GM11168 (cell line): ENCODE measurements around the gene KRTAP21-2.
"Not testable (repeated sequence)": the region's sequence is repeated elsewhere in the genome, so short reads cannot be mapped to it uniquely, and the experiment has no call there.

Experiments used
- in situ Hi-C: fragments of 300-500 bp; cut with MboI; formaldehyde crosslinking; loops from one replicate; pipeline ENCODE4 v1.12.0; 2022; ENCODE audit warnings: low sequenced_read_pairs; ENCODE audit not compliant: unreplicated experiment

KRTAP21-2 gene

GRCh38 chr21:30747159-30747558, at the start of gene KRTAP21-2:
KRTAP21-2 (minus strand) TSS chr21:30747259; CDS start chr21:30747202, 57 bp downstream.
- in situ Hi-C loops: no loop called here

DNA sequence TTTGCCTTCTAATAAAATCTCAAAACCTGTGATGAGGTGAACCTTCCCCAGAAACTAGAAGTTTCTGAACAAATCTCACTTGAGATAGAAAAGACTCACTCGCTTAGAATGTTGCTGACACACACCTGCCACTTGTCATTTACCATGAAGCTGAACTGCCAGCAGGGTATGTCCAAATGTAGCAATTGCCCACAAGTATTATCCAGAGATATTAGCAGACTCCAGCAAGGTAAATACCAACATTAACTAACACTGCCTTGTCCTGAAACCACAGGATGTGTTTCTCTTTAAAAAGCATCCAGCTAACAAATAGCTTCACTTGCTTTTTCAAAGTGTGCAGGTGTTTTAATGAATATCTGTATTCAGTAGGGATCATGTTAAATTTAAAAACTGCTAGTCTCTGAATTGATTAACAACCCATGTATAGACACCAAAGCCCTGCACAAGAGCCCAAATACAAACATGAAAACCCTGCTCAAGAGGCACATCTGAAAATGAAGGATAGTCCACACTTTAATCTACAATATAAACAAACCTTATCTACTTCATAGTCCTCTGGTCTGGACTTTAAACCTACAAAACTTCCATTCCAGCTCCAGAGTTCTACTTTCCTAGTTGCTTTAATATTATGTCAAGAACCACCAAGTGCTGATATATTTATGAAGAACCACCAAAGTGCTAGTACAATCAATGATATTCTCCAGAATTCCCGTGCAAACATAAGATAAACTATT, 46.7 kb upstream of the KRTAP21-2 start:
- in situ Hi-C loops: no loop called here

- in situ Hi-C loops: no loop called here
Observed at GRCh38 chr21:30779249-30779648, 32.2 kb upstream of the KRTAP21-2 start.

- in situ Hi-C loops: no loop called here
Observed at GRCh38 chr21:30769724-30770431, 22.8 kb upstream of the KRTAP21-2 start.

GRCh38 chr21:30760776-30761175, 13.7 kb upstream of the KRTAP21-2 start:
- in situ Hi-C loops: no loop called here

DNA sequence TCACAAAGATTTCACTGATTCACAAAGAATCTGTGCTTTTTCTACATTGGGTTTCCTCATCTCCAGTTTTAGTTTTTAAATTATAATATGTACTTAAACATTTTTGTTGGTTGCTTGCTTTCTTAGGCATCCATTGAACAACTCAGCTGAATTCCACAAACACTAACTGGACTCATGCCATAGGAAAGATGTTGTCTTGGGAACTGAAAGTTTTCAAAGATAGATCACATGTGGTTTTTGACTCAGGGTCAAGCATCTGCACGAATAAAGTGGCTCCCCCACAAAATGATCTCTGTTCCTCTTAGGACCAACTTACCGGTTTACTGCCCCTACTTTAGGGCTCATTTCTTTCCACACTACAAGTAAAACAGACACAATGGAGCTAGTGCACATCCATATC, 11.2 kb upstream of the KRTAP21-2 start:
- in situ Hi-C loops: no loop called here

DNA sequence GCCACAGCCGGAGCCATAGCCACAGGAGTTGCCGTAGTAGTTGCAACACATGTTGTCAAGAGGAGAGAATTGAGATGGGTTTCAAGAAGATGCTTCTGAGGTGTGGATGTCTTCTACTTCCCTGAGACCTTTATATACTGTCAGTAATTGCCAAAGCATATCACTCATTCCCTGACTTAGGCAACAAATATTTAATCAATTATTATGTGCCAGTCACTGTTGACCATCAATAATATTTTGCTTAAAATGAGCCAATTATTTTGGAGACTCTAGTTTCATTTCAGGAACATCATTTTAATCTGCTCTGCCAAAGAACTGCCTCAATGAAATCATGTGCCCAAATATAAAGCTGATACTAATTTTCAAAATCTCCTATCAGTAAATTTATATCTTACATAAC, 8.3 kb upstream of the KRTAP21-2 start, which contains the start of gene KRTAP21-1:
Gene KRTAP21-1, minus strand, starts transcription at position 101 of the 400 bp plus-strand sequence. Its CDS starts 50 bp downstream, at position 51.
- in situ Hi-C loops: not testable (repeated sequence)

GRCh38 chr21:30740462-30740861, 6.6 kb downstream of the KRTAP21-2 start:
- in situ Hi-C loops: no loop called here

DNA sequence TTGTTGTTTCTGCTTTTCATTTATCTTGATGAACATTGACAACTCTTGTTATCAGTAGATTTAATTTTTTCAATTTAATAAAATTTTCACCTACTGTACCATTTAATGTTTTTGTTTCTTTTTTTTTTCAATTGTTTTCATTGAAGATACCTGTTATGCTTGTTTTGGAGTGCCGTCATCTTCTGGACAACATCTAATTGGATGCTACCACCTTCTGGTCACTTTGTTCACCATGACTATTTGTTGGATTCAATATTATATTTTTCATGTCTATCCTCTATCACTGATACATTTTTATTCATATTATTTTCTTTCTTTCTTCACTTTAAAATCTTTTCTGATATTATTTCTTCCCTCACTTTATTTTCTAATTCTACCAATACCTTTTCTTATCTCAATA, 14.0 kb downstream of the KRTAP21-2 start:
- in situ Hi-C loops: no loop called here

DNA sequence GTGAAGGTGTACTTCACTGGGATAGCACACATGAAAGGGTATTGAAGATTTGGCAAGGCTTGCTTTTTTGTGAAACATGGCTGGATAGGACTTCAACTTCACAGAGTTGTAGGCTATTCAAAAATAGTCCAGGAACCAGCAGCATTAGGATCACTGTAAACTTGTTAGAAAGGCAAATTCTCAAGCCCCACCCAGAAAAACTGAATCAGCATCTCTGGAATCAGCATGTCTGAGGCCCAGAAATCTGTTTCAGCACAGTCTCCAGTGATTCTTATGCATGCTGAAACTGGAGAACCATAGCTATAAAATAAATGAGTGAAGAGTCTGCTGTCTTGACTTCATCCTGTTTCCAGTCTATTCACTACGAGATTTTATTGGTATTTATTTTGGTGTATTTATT, 20.3 kb downstream of the KRTAP21-2 start:
- in situ Hi-C loops: no loop called here

- in situ Hi-C loops: loop anchor here (10.0 kb wide), 1 partner anchor 445 kb away; no protein-coding TSS in a partner anchor
Observed at GRCh38 chr21:30719401-30719800, 27.7 kb downstream of the KRTAP21-2 start.

GRCh38 chr21:30718239-30718909, 28.7 kb downstream of the KRTAP21-2 start, which contains the start of gene KRTAP21-3:
KRTAP21-3 (minus strand) TSS chr21:30718777; CDS start chr21:30718759, 18 bp downstream.
- in situ Hi-C loops: loop anchor here (10.0 kb wide), 1 partner anchor 446 kb away; no protein-coding TSS in a partner anchor

DNA sequence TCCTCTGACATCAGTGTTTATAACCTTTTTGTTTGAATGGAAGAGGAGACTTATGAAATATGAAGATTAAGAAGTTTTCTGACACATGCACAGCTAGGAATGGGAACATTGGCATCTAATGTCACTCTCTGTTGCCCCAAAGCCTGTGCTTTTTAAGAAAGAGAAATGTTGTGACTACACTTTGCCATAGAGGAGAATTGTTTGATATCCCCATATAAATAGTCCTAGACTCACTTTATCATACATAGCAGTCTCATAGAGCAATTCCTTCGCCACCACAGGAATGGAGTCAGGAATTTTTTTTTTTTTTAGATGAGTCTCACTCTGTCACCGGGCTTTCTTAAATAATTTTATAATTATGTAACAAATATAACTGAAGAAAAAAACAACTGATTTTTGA, 30.0 kb downstream of the KRTAP21-2 start:
- in situ Hi-C loops: loop anchor here (10.0 kb wide), 1 partner anchor 448 kb away; no protein-coding TSS in a partner anchor

GRCh38 chr21:30714946-30715345, 32.1 kb downstream of the KRTAP21-2 start:
- in situ Hi-C loops: loop anchor here (10.0 kb wide), 1 partner anchor 450 kb away; no protein-coding TSS in a partner anchor

DNA sequence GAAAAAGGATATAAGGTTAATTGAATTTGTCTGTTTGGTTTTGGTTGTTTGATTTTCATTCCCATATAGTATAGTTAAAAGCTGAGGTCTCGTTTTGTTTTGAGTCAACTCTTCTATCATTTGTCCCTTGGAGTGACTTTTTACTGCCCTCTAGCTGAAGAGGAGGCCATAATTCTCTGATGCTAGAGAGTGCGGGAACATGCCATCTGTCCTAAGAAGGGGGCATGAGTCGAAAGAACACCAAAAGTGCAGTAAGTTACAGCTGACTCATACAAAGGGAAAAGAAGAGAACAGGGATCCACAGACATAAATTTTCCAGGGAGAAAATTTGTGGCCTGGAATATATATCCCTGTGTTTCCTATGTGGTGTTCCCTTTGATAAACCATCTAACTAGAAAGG, 32.6 kb downstream of the KRTAP21-2 start:
- in situ Hi-C loops: loop anchor here (10.0 kb wide), 1 partner anchor 450 kb away; no protein-coding TSS in a partner anchor

DNA sequence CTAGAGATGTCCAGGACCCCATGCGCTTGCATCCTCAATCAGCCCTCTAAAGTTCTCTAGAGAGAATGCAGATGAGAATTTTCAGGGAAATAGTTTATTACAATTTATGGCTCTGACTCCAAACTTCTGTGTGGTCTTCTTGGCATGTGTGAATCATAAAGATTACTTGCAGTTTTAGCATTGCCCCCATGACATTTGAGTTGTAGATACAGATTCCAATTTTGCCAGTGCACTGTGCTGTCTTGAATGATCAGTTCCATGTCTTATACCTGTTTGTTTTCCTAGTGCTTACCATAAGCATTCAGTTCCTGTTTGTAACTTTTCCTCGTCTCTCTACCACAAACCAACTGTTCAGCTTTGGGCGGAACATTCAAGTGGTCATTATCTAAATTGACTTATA, 33.3 kb downstream of the KRTAP21-2 start:
- in situ Hi-C loops: loop anchor here (10.0 kb wide), 1 partner anchor 451 kb away; no protein-coding TSS in a partner anchor

DNA sequence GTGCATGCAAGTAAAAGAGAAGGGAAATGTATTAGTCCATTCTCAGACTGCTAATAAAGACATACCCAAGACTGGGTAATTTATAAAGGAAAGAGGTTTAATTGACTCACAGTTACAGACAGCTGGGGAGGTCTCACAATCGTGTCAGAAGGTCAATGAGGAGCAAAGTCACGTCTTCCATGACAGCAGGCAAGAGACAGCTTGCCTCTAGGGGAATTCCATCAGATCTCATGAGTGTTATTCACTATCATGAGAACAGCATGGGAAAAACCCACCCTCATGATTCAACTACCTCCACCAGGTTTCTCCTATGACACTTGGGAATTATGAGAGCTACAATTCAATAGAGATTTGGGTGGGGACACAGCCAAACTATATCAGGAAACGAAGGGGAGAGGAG, 36.6 kb downstream of the KRTAP21-2 start:
- in situ Hi-C loops: loop anchor here (10.0 kb wide), 1 partner anchor 454 kb away; no protein-coding TSS in a partner anchor

DNA sequence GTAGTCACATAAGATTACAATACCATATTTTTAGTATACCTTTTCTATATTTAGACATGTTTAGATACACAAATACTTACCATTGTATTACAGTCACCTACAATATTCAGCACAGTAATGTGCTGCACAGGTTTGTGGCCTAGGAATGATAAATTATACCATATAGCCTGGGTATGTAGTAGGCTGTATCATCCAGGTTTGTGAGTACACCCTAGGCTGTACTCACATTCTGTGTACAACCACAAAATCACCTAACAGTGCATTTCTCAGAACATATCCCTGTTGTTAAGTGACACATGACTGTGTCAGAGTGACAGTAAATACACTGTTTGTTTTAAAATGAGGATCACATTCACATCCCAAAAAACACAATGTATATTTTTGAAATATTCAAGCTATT, 39.6 kb downstream of the KRTAP21-2 start:
- in situ Hi-C loops: no loop called here
